ENCODE results near the gene TEK. TPM values are rescaled to one million over a fixed set of nuclear protein-coding genes. Genes with fewer than 3 reads are reported as not detected.

TEK gene
- total and polyA plus RNA-seq, 2 experiments from 2014 or later, result 1.9 to 9.4 TPM

- TF ChIP-seq REST (IDR thresholded peaks at IDR 0.05; ENCODE audit: unreplicated experiment) (no peak), CTCF (conservative IDR thresholded peaks at IDR 0.05; ENCODE audit: low read depth in 2 of 2) (no peak), EZH2phosphoT487 (IDR thresholded peaks at IDR 0.05; ENCODE audit: unreplicated experiment) (no peak), CREB1 (CRISPR knock-in tag; IDR thresholded peaks at IDR 0.05; ENCODE audit: low read depth) (no peak), JUNB (IDR thresholded peaks at IDR 0.05; ENCODE audit: unreplicated experiment) (no peak), NANOG (IDR thresholded peaks at IDR 0.05; ENCODE audit: borderline replicate concordance) (no peak), POLR2AphosphoS5 (IDR thresholded peaks at IDR 0.05; ENCODE audit: low read depth) (no peak)
These were observed 103.2 kb downstream of the TEK start (continued) for GRCh38 chr9:27212191-27212590.

- Histone ChIP-seq H4K20me1 (replicated peaks; ENCODE audit: insufficient read depth) (no peaks in the 10 kb centered on the region), H3K4me2 (no peak overlapping the region), H3F3A (replicated peaks; ENCODE audit: low read depth) (no peaks in the 10 kb centered on the region), H3K9me2 (ENCODE audit: insufficient read depth) (peaks cover 5% of the 10 kb centered on the region; the same call in 1 of the 2 replicates), H3K79me2 (replicated peaks; ENCODE audit: insufficient read depth) (no peaks in the 10 kb centered on the region), H3K4me1 (ENCODE audit: insufficient read depth) (no peaks in the 10 kb centered on the region), H2AFZ (no peak overlapping the region), H3K4me3 (no peak overlapping the region), H3K36me3 (ENCODE audit: insufficient read depth) (no peaks in the 10 kb centered on the region), H3K27ac (ENCODE audit: low read depth) (no peak overlapping the region), H3K27me3 (ENCODE audit: insufficient read depth) (no peaks in the 10 kb centered on the region)
- DNase-seq (ENCODE audit: low spot score), result no peak
- ATAC-seq, result no peak
- Mint-ChIP-seq H3K27ac (no peak overlapping the region), H3K27me3 (ENCODE audit: insufficient read depth, low read depth, poor library complexity) (no peaks in the 10 kb centered on the region), H3K36me3 (ENCODE audit: low read depth) (no peaks in the 10 kb centered on the region), H3K4me1 (no peaks in the 10 kb centered on the region), H3K4me3 (no peak overlapping the region), H3K9me3 (no peaks in the 10 kb centered on the region)
- TF ChIP-seq JUNB (IDR thresholded peaks at IDR 0.05; ENCODE audit: unreplicated experiment), result no peak
- TF ChIP-seq ZNF331 (CRISPR knock-in tag; IDR thresholded peaks at IDR 0.05; ENCODE audit: low read depth), result no peak
- no peak for TF ChIP-seq CTCF (conservative IDR thresholded peaks at IDR 0.05; ENCODE audit: low read depth in 2 of 2)
- TF ChIP-seq POLR2AphosphoS5 (IDR thresholded peaks at IDR 0.05; ENCODE audit: low read depth), result no peak
- TF ChIP-seq REST (IDR thresholded peaks at IDR 0.05; ENCODE audit: unreplicated experiment), result no peak
- TF ChIP-seq EZH2phosphoT487 (IDR thresholded peaks at IDR 0.05; ENCODE audit: unreplicated experiment), result no peak
- no peak for TF ChIP-seq STAT1 (IDR thresholded peaks at IDR 0.05; ENCODE audit: unreplicated experiment)
These were observed 103.6 kb downstream of the TEK start for GRCh38 chr9:27212621-27213020.

All from GM23338 (cell line).